Fibroblast of the conjunctiva (primary cell): ENCODE measurements around the gene AUTS2.

ENCODE experiments used
- DNase-seq: peaks from one replicate; pipeline ENCODE4 v3.0.0-alpha.2; 2010; ENCODE audit warnings: low read depth

Gene AUTS2

DNA sequence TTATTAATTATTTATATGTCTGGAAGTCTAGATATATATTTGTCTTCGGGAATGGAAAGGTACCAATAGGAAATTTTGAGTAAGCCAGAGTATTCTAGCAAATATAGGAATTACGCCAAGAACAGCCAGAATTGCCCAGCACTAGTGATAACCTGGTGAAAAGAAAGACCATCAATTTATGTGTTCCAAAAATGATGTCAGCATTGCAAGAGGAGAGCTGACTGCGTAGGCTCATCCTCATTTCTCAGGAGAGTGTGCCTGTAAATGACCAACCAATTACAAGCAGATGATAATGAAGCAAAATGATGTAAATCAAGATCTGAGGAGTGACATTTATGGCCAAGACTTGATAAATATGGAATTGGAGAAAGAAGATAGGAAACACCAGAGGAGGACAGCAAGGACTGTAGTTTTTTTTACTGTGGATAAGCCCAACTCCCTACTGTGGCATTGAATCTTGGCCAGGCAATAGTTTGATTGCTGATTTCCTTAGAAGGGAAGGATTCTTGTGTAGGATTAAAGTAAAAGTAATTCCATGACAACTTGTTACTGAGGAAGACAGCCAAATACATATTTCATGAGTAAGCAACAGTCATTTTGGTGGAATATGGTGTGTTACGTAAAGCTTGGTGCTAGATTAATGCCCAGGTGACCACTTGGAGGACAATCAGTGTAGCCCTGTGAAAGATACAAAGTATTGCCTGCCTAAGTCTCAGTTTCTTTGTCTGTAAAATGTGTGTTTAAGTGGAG lies 590.8 kb downstream of the AUTS2 start:
- DNase-seq = no peak

- no peak for DNase-seq
Measured at GRCh38 chr7:70189776-70190175, 591.5 kb downstream of the AUTS2 start.

GRCh38 chr7:70190281-70190680 lies 592.0 kb downstream of the AUTS2 start:
- no peak for DNase-seq

GRCh38 chr7:70193514-70193913 lies 595.2 kb downstream of the AUTS2 start:
- DNase-seq = no peak

DNA sequence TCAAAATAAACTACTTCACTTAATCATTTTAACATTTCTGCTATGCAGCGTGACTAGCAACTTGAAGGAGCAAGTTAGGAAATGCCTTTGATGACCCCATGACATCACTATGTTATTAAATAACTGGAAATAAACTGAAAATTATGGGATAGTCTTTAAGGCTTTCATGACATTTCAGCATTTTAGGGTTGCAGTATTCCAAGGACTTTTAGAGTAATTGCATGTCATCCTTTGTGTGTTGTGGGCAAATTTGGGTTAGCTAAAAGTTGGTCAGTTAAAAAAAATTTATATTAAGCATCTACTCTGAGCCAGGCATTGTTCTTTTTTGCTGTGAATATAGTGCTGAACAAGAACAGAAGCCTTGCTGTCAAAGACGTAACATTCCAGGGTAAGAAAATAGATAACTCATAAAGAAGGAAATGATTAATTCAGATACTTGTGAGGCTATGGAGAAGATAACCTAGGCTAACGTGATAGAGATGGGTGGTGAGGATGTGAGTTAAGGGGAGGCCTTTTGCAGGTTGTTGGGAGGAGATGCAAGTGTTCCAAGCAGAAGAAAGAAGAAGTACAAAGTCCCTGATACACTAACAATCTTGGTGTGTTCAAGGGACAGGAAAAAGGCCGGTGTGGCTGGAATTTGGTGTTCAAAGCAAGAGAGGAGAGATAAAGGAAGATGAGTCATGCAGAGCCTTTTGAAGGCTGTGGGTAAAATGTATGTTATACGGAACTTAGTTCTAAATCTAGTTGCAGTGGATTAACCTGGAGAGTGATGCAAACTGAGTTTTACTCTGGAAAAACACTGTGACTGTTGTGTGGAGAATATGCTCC lies 610.2 kb downstream of the AUTS2 start:
- DNase-seq = no peak

DNA sequence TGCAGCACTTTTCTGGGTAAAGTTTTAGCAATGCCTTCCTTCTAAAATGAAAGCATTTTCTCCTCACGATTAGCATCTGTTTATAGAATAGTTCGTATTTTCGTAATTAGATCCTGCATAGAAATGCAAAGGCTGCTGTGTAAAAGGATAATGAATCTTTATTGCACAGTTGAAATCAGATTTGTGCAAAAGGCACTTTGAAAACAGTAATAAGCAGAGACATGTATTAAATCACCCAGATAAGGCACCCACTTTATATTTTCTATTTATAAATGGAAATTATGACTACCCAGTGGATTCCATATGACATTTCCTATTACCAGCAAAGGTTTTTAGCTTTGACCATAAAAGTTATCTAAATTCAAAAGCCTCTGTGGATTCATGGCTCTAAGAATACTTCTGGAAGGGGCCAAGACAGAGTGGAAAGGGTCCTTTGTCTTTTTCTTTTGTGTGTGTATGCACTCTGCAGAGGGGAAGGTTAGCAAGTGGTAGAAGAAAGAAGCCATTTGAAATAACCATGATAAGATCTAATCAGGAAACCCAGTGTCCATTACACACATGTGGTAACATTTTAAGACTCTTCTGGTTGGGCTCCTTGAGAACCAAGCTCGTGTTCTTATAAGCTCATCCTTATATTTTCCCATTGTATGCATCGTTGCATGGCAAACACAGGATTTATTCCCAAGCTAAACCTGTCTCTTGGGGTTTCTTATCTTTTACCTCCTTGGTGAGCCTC lies 612.1 kb downstream of the AUTS2 start:
- no peak for DNase-seq

DNA sequence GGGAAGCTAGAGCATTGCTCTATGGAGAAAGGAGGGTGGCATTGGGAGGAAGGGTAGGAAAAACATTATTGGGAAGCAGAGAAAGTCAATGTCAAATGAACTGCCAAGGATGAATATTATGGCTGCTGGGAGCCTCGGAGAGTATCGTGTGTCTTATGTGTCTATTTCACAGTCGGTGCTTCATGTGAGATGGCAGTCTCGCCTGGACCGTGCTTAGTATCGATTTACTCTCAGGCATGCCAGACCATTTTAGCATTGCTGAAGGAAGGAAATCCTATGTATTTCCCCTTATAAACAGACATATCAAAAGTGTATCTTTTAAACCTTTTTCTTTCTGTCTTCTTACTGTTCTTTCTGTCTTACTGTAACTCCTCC lies 612.6 kb downstream of the AUTS2 start:
- no peak for DNase-seq

- no peak for DNase-seq
Measured at GRCh38 chr7:70212281-70212680, 614.0 kb downstream of the AUTS2 start.

DNA sequence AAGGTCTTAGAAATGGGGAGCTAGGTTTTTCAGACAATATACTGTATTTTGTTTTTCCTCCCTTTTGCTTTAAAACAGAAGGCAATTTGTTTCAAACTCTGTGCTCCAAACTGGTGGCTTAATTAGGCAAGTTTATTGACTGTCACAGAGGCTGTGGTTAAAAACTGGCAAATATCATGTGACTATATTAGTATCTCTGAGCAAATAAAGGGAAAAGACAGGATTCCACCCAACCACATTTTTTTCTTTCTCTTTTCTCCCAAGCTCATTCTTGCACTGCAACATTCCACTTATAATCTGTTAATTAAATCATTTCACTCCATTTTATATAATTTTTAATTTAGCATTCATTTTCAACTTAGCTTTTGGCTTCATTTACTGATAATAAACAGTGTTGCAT lies 615.8 kb downstream of the AUTS2 start:
- no peak for DNase-seq

DNA sequence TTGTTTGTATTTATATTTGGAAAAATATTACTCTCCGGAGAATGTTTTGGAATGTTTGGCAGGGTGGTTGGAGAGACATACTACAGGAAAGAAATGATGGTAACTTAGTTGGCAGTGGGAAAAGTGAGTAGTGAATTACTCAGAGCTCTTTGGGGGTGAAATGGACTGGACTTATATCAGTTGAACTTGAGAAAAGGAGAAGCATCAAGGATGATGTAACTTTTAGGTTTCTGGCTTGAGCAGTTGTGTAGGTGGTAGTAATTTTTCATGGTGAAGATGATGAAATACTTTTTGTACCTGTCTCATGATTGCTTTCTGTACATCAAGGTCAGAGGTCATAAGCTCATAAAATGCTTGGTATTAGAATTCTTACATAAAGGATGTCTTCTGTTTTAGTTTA lies 617.2 kb downstream of the AUTS2 start:
- DNase-seq = peak; percentile 34

DNA sequence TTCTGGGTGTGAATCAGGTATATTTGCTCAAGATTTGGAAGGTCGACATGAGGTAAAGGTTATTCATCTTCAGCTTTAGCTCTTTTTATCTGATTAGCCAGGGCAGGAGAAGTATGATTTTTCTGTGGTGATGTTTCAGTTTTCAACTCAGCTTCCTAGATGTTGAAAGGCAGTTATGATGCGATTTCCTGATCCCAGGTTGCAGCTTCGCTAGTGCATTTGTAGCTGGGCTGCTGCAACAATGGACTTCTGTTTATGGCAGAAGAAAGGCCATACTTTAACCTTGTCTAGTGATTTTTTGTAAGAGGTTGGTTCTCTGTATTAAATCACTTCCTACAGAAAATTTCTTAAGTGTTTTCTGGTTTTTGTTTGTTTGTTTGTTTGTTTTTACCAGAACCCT lies 619.3 kb downstream of the AUTS2 start:
- no peak for DNase-seq

DNA sequence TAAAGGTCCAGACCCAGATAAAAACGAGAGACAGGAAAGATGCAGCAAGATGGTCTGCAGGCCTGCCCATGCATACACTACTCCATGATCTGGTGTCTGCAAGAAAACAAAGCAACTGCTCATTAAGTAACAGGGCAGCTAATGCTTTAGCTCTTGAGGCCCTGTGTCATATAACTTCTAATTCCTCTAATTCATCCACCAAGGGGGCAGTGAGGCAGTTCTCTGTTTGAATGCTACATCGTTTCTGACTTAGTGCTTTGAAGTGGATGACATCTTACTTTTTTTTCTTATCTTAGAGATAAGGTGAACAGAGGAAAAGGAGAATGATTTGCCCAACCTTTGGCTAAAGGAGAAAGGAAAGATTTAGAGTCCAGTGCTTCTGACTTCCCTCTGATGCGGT lies 619.7 kb downstream of the AUTS2 start:
- no peak for DNase-seq

DNA sequence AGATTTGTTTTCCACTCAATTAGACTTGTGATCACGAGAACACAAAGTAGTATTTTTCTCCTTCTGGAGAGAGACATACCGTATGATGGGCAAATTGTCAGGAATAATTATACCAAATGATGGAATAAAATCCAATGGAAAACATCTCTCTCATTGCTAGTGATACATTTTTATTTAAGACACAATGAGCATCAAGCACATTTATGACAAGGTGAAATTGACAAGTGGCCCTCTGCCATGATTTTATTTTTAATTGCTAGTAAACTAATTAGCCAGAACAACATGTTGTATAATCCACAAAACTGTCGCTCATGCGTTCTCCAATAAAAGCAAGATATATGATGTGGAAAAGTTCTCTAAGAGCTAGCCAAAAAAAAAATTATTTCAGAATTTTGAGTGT lies 620.8 kb downstream of the AUTS2 start:
- no peak for DNase-seq

GRCh38 chr7:70229242-70229641 lies 631.0 kb downstream of the AUTS2 start:
- DNase-seq = no peak

- DNase-seq = no peak
Measured at GRCh38 chr7:70230761-70231160, 632.5 kb downstream of the AUTS2 start.

DNA sequence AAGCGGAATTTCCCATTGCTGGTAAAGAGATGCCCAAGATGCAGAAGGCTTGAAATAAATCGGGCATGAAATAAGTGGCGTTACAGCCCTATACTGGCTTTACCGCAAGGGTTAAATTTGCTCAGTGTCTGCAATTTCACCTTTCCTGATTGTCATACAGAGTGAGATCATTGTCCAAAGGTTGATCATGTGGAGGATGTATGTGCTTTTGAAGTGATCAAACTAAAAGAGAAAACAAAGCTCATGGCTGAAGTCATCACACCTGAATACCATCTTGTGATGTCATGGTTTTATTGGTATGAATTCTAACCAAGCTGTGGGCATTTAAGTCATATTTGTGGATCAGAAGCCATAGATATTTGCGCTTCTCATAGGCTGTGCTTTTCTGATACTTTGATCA lies 635.5 kb downstream of the AUTS2 start:
- no peak for DNase-seq

GRCh38 chr7:70237256-70237655 lies 639.0 kb downstream of the AUTS2 start:
- no peak for DNase-seq

DNA sequence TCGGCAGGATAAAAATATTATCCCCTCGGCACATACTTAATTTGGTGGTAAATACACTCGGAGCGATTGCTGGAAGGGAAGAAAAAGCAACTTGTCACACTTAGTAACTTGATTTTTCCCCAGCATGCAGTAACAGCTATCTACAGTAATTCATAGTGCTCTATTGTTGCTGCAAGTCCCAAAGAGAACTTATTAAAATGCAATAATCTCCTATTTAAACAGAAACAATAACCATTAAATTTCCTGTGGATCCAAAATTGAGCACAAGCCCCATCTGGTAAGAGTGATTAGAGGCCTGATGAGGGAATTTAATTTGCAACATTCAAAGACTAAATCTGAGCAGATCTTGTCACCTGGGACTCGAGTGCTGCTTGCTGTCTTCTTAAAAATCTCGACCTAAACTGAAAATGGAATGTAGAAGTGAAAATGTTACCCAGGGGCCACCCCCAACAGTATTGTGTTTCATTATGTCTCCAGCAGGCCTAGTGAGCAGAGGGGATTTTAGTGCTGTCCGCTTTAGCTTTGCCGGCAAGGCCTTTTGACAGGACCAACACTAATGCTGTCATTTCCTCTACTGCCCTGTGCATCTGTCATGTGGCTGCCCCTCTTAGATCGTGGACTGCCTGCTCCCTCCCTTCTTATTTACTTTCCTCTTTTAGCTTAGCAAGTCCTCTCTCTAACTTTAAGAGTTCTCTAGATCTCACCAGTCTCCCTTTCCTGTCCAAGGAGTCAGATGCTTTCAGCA lies 639.7 kb downstream of the AUTS2 start:
- DNase-seq = no peak

- DNase-seq = no peak
Measured at GRCh38 chr7:70239918-70240317, 641.6 kb downstream of the AUTS2 start.

DNA sequence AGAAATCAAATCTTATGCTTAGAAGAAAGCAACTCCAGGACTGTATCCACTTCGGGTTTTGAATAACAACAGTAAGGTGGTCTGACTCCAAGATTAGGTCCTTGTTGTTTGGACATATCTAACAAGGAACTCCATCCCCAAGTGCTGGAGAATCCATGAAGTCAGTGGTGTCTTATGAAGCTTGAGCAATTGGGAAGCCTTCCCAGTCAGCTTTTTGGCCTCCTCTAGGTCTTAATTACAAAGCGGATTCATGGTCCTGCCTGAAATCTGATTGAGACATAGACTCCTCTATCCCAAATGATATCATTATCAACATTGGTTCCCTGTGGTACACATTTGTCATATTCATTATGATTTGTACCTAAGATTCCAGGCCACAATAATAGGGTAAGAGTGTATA lies 642.6 kb downstream of the AUTS2 start:
- no peak for DNase-seq

DNA sequence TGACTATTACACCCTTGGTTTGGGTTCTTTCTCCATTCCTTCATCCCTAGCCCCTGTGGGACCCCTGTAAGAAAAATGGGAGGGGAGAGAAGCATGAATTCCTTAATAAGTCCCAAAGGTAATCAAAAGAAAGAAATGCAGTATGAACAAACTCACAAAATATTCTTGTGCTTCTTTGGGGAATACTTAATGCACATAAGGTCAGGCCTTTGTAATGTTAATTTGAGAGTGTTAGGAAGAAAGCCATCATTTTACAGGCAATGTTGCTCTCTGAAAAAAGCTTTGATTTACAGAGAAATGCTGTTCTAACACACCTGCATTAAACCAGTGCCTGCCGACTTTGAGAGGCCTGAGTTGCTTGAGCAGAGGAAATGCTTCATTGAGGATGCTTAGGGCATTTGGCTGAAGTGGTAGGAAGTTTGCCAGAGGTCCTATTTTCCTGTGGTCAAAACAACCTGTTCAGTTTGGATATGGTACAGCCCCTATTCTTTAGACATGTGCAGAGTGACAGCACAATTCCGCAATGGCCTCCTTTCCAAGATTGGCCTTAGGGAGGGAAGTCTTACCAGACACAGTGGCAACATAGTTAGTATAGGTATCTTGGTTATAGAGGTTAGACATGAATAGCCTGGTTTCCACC lies 643.4 kb downstream of the AUTS2 start:
- no peak for DNase-seq

GRCh38 chr7:70242826-70243225 lies 644.6 kb downstream of the AUTS2 start:
- DNase-seq = no peak
